GM19467 (cell line): Measurements from ENCODE around the gene SDK2.

Source experiments
- ATAC-seq: cut with Tn5 transposase; IDR thresholded peaks from one replicate; pipeline ENCODE4 v1.9.1; 2021; ENCODE audit warnings: mild to moderate bottlenecking, moderate library complexity; ENCODE audit not compliant: unreplicated experiment

The SDK2 gene

GRCh38 chr17:73654241-73654640 lies 10.0 kb upstream of the SDK2 start:
- no peak for ATAC-seq

- no peak for ATAC-seq
Measured at GRCh38 chr17:73653810-73654209, 9.6 kb upstream of the SDK2 start.

DNA sequence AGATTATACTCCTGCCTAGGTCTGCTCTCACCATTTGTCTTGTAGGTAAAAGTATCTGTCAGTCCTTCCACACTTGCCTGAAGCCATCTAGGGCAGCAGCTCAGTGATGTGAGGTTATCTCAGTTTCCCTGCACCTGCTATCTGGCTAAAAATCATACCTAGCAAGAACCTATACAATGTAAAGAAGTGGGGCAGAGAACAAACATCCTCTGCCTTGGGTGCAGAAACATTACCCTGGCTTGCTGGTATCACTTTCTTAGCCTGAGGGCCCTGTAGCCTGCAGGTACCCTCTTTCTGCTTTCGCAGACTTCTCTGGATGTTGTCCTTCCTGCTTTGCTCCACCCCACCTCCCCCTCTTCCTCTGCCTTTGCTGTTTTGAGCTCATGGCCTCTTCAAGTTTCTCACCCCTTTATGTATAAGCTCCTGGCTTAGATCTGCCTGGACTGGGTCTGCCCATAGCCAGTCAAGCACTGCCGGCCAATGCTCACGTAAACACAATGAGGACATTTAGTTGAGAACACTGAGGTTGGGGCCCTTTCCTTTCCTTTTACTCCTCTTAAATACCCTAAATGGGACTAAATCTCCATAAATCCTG lies 8.7 kb upstream of the SDK2 start:
- no peak for ATAC-seq

- ATAC-seq, result no peak
Measured at GRCh38 chr17:73650617-73651200, 6.5 kb upstream of the SDK2 start.

- ATAC-seq, result no peak
Measured at GRCh38 chr17:73650140-73650539, 5.9 kb upstream of the SDK2 start.

- ATAC-seq, result no peak
Measured at GRCh38 chr17:73648974-73649373, 4.7 kb upstream of the SDK2 start.

GRCh38 chr17:73648543-73648820 lies 4.2 kb upstream of the SDK2 start:
- ATAC-seq, result no peak

DNA sequence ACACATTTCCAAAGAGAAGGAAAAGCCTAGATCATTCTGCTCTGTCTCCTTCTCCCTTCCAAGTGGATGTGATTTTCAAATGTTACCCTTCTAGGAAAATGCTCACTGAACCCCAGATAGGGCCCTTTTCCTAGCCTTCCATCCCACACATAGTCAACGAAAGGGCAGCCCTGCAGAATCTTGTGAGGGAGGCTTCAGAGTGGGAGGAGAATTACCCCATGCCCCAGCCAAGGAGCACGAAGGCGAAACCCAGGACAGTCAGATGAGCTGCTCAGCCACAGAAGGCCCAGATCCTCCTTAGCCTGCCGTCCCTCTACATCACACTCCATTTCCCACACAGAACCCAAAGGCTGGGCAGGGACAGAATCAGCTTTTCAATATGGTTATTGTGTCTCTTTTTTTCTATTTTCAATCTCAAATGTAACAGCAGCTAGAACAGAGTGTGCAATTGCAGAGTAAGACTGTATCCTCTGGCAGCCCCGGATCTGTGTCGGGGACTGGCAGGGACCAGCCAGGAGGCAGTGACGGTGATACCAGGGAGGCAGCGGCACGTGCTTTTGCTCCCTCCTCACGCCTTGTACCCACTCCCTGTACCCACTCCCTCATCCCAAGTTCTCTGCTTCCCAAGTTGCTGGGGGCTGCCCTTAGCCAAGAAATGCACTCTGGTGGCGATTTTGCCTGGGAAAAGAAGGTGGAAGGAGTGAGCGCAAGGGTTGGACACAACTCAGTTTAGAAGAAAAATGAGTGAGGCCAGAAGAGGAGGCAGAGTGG lies 3.7 kb upstream of the SDK2 start:
- no peak for ATAC-seq

DNA sequence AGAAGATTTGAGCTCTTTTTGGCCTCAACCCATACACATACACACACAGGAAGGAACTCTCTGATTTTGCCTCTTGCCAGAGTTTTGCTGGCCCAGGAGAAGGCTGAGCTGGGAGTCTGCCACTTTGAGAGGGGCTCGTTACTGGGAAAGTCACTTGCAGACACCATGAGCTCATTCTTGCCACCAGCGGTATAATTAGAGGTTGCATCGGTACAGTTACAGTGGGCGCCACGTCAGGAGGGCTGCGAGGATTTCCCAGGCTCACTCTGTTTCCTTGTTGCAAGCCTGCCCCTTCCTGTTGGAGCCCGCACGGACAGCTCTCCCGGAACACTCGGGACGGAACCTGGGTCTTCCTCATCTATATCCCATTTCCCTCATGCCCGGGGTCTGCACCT lies 3.1 kb upstream of the SDK2 start:
- no peak for ATAC-seq

DNA sequence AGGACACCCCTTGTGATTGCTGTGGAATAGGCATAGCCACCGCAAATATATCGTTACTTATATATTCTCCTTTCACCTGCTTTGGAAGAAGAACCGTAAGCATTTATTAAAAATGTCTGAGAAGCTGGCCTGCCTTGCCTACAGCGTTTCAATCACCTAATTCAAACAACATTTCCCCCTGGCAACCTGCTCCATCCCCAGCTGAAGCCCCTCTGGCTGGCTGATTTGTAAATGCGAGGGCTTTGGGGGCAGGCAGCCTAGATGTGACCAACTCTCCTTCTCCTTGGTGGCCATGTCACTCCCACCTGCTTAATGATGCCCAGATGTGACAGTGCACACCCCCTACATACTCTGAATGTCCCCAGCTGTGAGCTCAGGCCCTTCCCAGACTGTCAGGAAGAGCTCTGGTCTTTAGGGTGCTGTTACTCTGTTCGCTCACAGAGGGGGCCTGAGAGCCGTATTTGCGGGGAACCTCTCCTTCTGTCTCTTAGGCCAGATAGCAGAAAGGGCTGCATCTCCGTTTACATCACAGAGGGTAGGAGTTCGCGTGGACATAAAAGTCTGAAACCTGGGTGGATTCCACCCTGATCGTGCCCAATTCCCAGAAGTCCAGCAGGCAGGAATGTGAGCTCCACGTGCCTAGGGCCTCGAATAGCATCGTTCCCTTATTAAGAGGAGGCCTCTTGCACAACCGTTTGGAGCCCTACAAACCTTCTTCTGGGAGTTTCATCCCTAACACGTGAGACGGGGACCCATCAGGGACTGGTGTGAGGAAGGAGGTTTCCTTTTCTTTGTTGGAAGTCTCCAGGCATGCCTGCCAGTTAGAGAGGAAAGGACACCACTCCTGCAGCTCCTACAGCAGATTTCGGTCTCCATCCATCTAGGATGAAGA lies 2.4 kb upstream of the SDK2 start:
- ATAC-seq, result no peak

DNA sequence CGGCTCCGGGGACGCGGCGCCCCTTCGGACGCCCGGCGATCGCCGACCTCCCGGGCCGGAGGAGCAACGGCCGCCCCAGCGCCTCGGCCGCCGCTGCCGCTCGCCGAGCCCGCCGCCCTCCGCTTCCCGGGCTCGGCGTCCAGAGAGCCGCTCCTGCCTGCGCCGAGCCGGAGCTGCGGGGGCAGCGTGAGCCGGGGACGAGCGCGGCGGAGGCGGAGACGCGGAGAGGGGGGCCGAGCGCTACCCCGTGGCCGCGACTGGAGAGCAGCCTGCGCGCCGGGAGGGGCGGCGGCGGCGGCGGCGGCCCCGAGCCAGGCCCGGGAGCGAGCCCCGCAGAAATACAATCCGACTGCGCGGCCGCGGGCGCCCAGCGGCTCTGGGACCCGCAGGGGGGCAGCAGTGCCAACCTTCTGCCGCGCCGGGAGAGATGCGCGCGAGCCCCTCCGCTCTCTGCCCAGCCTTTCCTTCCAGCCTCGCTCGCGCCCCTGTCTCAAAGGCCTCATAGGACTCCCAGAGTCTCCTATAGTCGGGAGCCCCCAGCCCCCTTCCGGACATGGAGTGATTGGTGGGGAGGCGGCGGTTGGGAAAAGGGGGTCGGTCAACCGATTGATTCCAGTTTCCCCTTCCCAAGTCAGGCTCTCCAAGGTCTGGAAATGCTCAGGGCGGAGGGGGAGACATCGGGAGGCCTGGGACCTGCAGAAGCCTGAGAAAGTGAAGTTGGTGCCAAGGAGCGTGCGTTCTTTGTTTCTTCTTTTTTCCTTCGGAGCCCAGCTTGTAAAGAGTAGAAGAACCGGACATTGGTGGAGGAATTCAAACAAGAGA lies 1.0 kb upstream of the SDK2 start:
- ATAC-seq, result no peak

DNA sequence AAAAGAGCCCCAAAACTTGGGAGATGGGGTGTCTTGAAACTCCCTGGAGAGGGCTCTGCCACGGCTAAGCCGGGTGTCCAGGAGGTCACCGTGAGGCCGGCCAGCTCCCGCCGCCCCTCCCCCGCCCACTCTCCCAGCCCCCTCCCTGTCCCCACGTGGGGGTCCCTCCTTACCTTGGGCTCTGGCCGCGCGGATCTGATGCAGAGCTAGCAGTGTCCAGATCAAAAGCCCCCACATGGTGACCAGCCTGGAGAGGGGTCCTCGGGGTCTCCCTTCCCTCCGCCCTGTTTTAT lies 447 bp downstream of the SDK2 start:
- no peak for ATAC-seq

- no peak for ATAC-seq
Measured at GRCh38 chr17:73643001-73643851, 1.0 kb downstream of the SDK2 start.

DNA sequence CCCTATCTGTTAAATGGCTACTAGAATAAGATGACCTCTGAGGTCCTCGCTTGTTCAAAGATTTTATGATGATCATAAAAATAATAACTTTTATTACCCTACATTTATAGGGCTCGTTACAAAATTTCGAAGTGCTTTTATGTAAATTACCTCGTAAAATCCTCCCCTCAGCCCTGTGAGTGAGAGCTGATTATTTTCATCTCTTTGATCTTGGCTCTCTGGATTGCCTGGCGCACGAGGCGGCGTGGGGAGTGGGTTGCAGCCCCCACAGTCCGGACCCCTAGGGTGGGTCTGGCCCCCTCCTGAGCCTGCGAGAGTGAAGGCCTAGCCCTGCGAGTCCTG lies 1.6 kb downstream of the SDK2 start:
- no peak for ATAC-seq

- ATAC-seq, result no peak
Measured at GRCh38 chr17:73641826-73642600, 2.2 kb downstream of the SDK2 start.

GRCh38 chr17:73640691-73641090 lies 3.6 kb downstream of the SDK2 start:
- no peak for ATAC-seq

GRCh38 chr17:73639932-73640331 lies 4.3 kb downstream of the SDK2 start:
- ATAC-seq, result no peak

- ATAC-seq, result no peak
Measured at GRCh38 chr17:73639322-73639721, 4.9 kb downstream of the SDK2 start.

DNA sequence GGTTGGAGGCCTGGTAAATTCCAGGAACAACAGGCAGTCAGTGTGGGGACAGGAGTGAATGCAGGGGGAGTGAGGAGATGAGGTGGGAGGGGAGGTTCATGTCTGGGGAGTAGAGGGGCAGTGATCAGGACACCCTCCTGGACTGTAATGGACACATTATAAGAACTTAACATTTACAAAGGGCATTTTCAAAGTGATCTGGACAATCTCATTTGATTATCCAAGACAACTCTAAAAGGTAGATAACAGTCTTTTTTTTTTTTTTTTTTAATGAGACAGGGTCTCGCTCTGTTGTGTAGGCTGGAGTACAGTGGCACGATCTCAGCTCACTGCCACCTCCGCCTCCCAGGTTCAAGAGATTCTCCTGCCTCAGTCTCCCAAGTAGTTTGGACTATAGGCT lies 5.7 kb downstream of the SDK2 start:
- ATAC-seq, result no peak

DNA sequence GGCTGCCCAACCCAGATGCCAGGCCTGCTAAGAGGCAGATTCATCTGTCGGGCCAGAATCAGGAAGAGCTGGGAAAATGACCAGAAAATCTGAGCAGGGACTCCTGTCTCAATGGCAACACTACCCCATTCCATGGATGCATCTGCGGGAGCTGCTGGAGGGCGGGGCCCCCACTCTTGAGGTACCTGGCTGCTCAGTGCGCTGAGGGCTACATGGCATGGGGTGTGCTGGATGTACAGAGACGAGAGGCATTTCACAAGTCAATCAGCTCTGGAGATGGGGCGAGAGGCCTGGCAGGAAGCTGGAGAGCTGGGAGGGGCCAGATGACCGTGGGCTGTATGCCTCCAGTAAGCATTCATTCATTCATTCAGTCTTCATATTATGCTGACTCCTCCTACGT lies 6.4 kb downstream of the SDK2 start:
- no peak for ATAC-seq
